Activated CD4-positive, alpha-beta T cell treated with anti-CD3 and anti-CD28 coated beads, Interleukin-2, amount 50 U/mL, for 48 hours (primary cell): ENCODE results near the gene PGLYRP2.

Experiments used
- DNase-seq, 2 experiments: peaks; one replicate each; pipeline ENCODE4 v3.0.0-alpha.2; 2020

The PGLYRP2 gene

DNA sequence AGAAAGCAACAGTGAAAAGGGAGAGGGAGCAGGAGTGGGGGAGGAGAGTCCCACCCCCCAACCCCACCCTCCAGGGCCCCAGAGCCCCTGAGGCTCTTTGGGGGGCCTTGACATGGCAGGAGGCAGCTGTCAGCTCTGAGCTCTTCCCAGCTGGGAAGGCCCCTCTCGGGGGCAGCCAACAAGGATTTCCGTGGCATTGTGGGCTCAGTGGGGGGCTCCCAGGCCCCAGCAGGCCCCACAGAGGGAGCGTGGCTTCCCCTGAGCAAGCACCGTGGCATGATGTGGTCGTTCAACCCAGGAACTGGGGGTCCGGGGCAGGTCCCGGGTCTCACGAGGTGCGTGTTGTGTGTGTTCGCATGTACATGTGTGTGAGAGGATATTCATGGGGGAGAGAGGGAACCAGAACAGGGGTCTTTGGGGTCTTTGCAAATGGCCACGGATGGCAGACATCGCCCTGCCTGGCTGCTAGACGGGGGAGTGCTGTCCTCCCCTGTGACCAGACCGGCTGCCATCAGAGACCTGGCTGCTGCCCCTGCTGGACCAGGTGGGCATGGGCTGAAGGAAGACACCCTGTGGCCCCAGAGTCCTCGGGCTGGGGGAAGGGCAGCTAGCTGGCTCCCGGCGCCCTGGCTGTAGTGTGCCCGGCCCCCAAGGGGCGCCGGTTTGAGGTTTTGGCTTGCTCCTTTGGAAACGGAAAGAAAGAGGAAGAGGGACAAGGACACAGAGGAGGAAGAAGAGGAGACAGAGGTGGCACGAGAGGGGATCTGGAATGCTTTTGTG lies 56.8 kb downstream of the PGLYRP2 start:
- no peak for DNase-seq

DNA sequence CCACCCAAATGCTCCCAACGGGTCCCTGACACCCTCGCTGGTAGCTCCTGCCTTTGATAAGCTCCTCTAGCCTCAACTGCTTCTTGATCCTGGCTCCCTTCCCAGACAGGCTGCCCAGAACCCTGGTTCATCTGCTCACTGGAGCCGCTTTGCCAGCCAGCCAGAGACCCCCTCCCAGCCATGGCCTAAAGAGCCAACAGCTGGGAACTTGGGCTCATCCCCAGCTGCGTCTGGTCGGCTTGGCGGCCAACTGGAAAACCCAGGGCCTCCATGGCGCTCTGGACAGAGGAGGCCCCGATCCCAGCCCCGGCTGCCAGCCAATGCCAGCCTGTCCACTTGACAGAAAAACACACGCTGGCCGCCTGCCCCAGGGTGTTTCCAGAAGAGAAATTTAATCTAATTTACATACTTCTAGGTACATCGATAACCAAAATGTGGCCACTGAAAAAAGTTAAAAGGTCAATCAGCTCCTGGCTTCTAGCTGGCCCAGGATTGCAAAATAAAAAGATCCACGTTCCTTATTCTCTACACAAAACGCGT lies 57.5 kb downstream of the PGLYRP2 start:
- no peak for DNase-seq

- no peak for DNase-seq
These were observed 58.1 kb downstream of the PGLYRP2 start for GRCh38 chr19:15421136-15421695.

- DNase-seq, result no peak
These were observed 59.8 kb downstream of the PGLYRP2 start for GRCh38 chr19:15419413-15420025.
